ENCODE results near the gene GDNF. TPM values are rescaled to one million over a fixed set of nuclear protein-coding genes. Genes with fewer than 3 reads are reported as not detected.

GDNF gene
- total RNA-seq, 1 donor from 2014 or later = 0.85 TPM

DNA sequence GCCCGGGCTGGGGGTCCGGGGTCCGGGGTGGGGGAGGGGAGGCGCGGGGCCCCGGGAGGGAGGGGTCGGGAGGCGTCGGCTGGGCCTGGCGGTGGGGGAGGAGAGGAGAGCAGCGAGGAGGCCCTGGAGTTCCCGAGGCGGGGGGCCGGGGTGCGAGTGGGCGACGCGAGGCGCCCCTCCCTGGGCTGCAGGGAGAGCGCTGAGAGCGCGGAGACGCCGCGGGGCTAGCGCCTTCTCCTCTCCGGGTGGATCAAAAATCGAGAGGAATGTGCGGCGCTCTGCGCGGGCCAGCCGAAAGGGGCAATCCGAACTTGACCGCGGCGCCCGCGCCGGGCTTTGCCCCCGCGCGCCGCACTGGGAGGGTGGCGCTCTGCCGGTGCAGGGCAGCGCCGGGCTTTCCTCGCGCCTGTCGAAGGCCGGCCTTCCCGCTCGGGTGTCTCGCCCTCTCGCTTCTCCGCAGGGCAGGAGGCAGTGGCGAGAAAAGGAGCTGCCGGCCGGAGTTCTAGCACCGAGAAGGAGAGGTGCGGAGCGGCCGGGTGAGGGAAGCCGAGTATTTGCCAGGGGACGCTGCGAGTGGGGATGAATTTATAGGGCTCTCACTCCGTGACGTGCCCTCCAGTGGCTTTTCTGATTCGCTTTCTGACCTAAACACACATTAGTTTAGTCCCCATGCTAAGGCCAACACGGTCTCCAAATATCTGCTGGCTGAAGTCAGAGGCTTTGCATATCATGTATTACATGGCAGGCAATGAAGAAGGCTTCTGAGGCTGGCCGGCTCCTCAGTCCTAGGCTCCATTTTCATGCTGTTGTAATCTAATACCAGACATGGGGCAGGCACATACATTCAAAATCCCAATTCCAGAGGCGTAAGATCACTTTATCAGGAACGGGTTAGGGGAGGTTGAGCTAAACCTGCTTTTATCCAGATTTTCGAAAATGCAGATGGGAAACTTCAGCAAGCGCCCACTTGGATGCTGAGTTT lies 503 bp upstream of the GDNF start:
- TF ChIP-seq, protein P1, sequence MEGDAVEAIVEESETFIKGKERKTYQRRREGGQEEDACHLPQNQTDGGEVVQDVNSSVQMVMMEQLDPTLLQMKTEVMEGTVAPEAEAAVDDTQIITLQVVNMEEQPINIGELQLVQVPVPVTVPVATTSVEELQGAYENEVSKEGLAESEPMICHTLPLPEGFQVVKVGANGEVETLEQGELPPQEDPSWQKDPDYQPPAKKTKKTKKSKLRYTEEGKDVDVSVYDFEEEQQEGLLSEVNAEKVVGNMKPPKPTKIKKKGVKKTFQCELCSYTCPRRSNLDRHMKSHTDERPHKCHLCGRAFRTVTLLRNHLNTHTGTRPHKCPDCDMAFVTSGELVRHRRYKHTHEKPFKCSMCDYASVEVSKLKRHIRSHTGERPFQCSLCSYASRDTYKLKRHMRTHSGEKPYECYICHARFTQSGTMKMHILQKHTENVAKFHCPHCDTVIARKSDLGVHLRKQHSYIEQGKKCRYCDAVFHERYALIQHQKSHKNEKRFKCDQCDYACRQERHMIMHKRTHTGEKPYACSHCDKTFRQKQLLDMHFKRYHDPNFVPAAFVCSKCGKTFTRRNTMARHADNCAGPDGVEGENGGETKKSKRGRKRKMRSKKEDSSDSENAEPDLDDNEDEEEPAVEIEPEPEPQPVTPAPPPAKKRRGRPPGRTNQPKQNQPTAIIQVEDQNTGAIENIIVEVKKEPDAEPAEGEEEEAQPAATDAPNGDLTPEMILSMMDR (IDR thresholded peaks at IDR 0.05; ENCODE audit: unreplicated experiment) = no peak
- no peaks in the 10 kb centered on the region for H3K36me3 Mint-ChIP-seq
- H3K27ac Mint-ChIP-seq = no peak overlapping the region
- H3K4me1 Mint-ChIP-seq = peaks cover 25% of the 10 kb centered on the region
- peaks cover 82% of the 10 kb centered on the region for H3K27me3 Mint-ChIP-seq (ENCODE audit: low read depth)
- DNase-seq (ENCODE audit: low spot score in 2 of 2, unreplicated experiment in 2 of 2) = peak in 1 of 2 experiments; percentile 60
- H3K4me3 Mint-ChIP-seq = peak overlapping the region; percentile 65
- H3K9me3 Mint-ChIP-seq = no peaks in the 10 kb centered on the region

DNA sequence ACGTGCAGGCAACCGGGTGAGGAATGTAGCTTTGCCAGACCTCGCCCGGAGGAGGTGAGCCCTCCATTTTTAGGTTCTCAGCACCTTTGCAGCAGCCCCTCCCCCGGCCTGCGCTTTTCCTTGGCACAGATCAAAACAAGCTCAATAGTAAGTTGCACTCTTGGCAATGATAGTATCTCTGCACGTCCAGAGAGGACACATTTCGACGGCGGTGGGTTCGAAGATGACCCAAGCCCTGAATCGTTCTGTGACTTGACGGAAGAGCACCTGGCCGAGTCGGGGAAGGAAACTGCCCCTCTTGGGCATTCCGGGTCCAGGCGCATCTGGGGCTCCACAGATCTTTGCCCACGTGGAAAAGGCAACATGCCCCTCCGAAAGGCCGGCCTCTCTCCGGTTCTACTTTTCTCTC lies 904 bp downstream of the GDNF start:
- DNase-seq (ENCODE audit: low spot score in 2 of 2, unreplicated experiment in 2 of 2) = no peak
- H3K4me3 Mint-ChIP-seq = peak overlapping the region; percentile 74
- H3K9me3 Mint-ChIP-seq = no peaks in the 10 kb centered on the region
- TF ChIP-seq, protein P1 (IDR thresholded peaks at IDR 0.05; ENCODE audit: unreplicated experiment) = no peak
- H3K27ac Mint-ChIP-seq = no peak overlapping the region
- H3K27me3 Mint-ChIP-seq (ENCODE audit: low read depth) = peaks cover 88% of the 10 kb centered on the region
- H3K36me3 Mint-ChIP-seq = no peaks in the 10 kb centered on the region
- peaks cover 36% of the 10 kb centered on the region for H3K4me1 Mint-ChIP-seq

DNA sequence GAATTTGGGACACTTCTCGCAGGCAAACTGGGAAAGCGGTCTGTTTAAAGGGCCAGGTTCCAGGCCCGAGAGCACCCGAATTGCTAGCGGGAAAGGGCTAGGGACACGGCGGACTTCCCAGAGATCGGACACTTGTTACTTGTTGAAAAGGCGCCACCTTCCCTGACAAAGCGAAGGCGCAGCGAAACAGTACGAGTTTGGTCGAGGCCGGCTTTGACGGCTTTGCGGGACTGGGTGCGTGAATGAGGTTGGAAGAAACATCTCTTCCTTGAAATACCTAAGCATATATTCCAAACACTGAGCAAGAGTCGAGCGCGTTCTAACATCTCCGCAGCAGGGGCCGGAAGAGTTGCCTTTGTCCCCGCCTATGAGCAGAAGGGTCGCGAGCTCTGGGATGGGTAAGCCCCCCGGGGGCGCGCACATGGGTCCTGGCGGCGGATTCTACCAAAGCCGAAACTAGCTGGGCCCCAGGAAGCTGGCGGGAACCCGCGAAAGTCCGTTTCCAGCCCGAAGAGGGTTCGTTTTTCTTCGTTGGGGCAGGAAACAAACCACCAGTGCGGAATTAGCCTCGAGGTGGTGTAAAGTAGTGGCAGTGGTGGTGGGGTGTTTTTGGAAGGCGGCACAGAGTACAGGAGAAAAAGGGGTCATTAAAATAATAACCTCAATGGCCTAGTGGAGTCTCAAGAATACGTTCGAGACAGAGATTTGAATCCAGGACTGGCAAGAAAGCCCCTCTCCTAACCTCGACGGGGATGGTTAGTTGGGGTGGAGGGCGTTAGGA lies 1.5 kb downstream of the GDNF start:
- Mint-ChIP-seq H3K27me3 (ENCODE audit: low read depth) (peaks cover 88% of the 10 kb centered on the region), H3K27ac (no peak overlapping the region), H3K9me3 (no peaks in the 10 kb centered on the region), H3K36me3 (no peaks in the 10 kb centered on the region), H3K4me1 (peaks cover 38% of the 10 kb centered on the region), H3K4me3 (peak overlapping the region; percentile 74)
- TF ChIP-seq, protein P1 (IDR thresholded peaks at IDR 0.05; ENCODE audit: unreplicated experiment) = no peak
- no peak for DNase-seq (ENCODE audit: low spot score in 2 of 2, unreplicated experiment in 2 of 2)

DNA sequence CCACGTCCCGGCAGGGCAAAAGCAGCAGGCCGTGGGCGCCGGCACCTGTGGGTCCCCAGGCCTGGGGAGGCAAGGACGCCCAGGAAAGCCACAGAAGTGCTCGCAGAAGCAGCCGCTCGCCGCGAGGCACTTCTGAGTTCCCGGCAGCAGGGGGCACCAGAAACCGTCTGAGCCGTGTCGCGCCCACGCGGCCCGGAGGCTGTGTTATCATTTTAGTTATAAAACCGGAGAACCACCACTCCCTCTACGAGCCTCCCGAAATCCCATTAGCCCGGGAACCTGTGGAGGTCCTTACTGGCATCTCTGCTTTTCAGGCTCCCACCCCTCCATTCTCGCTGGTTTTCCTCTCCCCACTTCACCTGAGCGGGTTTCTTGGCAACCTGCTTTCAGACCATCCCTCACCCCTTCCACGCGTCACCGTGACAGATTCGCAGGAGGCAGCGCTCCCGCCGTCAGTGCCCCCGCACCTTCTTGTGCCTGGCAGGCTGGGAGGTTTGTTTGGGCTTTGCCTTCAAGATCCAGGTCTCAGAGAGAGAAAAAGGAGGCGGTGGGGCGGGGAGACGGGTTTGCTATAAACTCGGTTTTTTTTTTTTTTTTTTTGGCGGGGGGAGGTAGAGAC lies 2.3 kb downstream of the GDNF start:
- TF ChIP-seq, protein P1 (IDR thresholded peaks at IDR 0.05; ENCODE audit: unreplicated experiment) = peak; percentile 82
- H3K4me1 Mint-ChIP-seq = peaks cover 38% of the 10 kb centered on the region
- peak overlapping the region; percentile 74 for H3K4me3 Mint-ChIP-seq
- H3K27me3 Mint-ChIP-seq (ENCODE audit: low read depth) = peaks cover 93% of the 10 kb centered on the region
- H3K36me3 Mint-ChIP-seq = no peaks in the 10 kb centered on the region
- H3K9me3 Mint-ChIP-seq = no peaks in the 10 kb centered on the region
- no peak overlapping the region for H3K27ac Mint-ChIP-seq
- DNase-seq (ENCODE audit: low spot score in 2 of 2, unreplicated experiment in 2 of 2) = peak; percentile 54 to 92

DNA sequence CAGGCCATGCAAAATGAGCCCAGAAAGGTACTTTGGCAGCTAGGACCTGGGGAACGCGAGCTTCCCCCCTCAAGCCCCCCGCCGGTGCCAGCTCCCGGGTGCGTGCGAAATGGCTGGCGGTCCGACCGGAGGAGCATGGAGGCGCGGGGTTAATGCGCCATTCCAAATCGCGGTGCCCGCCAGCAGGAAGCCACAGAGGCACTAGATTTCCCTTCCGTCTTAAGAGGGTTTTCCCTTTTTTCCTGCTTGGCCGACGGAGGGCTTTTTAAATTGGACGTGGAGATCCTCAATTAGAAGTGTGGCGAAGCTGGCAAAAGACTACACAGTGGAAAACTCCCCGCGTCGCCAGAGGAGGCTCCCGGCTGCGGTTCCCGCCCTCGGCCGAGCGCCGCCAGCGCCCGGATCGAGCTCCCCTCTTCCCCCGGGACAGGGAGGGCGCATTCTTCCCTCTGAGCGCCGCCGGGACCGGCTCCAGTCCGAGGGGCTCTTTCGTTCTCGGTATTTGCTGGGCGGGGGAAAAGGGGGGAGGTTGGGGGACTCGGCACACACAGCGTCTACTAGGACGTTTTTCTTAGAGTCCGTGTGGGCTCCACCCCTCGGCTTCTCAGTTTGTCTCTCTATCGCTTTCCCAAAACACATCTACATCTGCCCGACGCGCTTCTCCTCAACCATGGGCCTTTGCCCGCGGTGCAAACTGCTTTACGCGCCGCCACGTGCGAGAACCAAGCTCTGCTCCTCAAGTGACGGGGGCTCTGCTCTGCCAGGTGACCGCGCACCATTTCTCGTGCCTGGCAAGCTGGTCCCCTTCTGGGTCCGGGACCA lies 3.0 kb downstream of the GDNF start:
- DNase-seq (ENCODE audit: low spot score in 2 of 2, unreplicated experiment in 2 of 2) = no peak
- peaks cover 91% of the 10 kb centered on the region for H3K27me3 Mint-ChIP-seq (ENCODE audit: low read depth)
- H3K4me3 Mint-ChIP-seq = peak overlapping the region; percentile 74
- H3K36me3 Mint-ChIP-seq = no peaks in the 10 kb centered on the region
- H3K9me3 Mint-ChIP-seq = no peaks in the 10 kb centered on the region
- H3K27ac Mint-ChIP-seq = no peak overlapping the region
- H3K4me1 Mint-ChIP-seq = peaks cover 38% of the 10 kb centered on the region
- TF ChIP-seq, protein P1 (IDR thresholded peaks at IDR 0.05; ENCODE audit: unreplicated experiment) = no peak

All from mesothelial cell of epicardium (in vitro differentiated cells).